HepG2 (cell line): ENCODE measurements around the gene CDC25C. TPM values are rescaled to one million over a fixed set of nuclear protein-coding genes. Genes with fewer than 3 reads are reported as not detected.

Experiments
- ATAC-seq: fragments of 200-7000 bp; cut with Tn5 transposase; 3 replicates; pipeline ENCODE4 v1.9.1; 2020; ENCODE audit warnings: mild to moderate bottlenecking, moderate library complexity
- BruUV-seq: library from RNA; stranded (reverse); fragments of 400-500 nt; replicated peaks from 2 replicates; lab custom pipeline; 2021; lab: Mats Ljungman, UMichigan
- CTCF ChIA-PET: fragments of 300-600 bp; formaldehyde crosslinking; extraction: SDS; loops from one replicate; lab custom pipeline; 2021; ENCODE audit warnings: low total read pairs, inconsistent platforms, low intra/inter-chr PET ratio; lab: Yijun Ruan, JAX
- POLR2A ChIA-PET: fragments of 350-600 bp; sonication (Branson Sonifier 250); formaldehyde crosslinking; loops from one replicate; lab custom pipeline; 2020; ENCODE audit warnings: antibody characterized with exemption, inconsistent platforms; lab: Yijun Ruan, JAX
- DNase-seq: peaks from one replicate; pipeline ENCODE4 v3.0.0-alpha.2; 2015; ENCODE audit warnings: low spot score
- FAIRE-seq: peaks from 3 replicates; lab custom pipeline; 2011; peaks lifted over from hg19 to GRCh38; lab: Jason Lieb, UNC
- H2AFZ ChIP-seq: one replicate; pipeline ENCODE4 v1.6.1; 2011; ENCODE audit warnings: low read length, inconsistent platforms
- H3K27ac ChIP-seq: fragments of 300-600 bp; 3 replicates; pipeline ENCODE4 v1.8.0; 2011; ENCODE audit warnings: mixed run types, mild to moderate bottlenecking, mixed read lengths, low read length, inconsistent platforms; ENCODE audit not compliant: insufficient read depth; ENCODE audit errors: extremely low read length
- H3K27me3 ChIP-seq, 2 experiments: fragments of 200-600 bp in 1 of 2; 2 replicates in 1 of 2; 3 replicates in 1 of 2; pipeline versions ENCODE4 v1.6.0 to v1.8.0; 2011; ENCODE audit warnings: low read length in 2 of 2, mild to moderate bottlenecking in 2 of 2, moderate library complexity in 2 of 2, inconsistent platforms in 1 of 2; ENCODE audit not compliant: insufficient read depth in 2 of 2, control insufficient read depth in 1 of 2
- H3K36me3 ChIP-seq, 2 experiments: fragments of 200-600 bp in 1 of 2; replicated peaks in 1 of 2; 2 replicates in 1 of 2; 3 replicates in 1 of 2; pipeline versions ENCODE4 v1.5.1 to v1.8.0; 2011; ENCODE audit warnings: low read length in 2 of 2, inconsistent platforms in 1 of 2; ENCODE audit not compliant: insufficient read depth in 2 of 2, control insufficient read depth in 1 of 2
- H3K4me1 ChIP-seq: 2 replicates; pipeline ENCODE4 v1.5.1; 2012; ENCODE audit warnings: low read length, inconsistent platforms; ENCODE audit not compliant: insufficient read depth
- H3K4me2 ChIP-seq: 2 replicates; pipeline ENCODE4 v1.6.0; 2011; ENCODE audit warnings: low read depth, low read length, inconsistent platforms
- H3K4me3 ChIP-seq, 3 experiments: fragments of 200-600 bp in 1 of 3; sonication (generic), shearing (Covaris generic) in 1 of 3; replicated peaks in 1 of 3; 2 replicates each; pipeline ENCODE4 v1.5.1; 2011 to 2016; ENCODE audit warnings: low read length in 3 of 3, inconsistent platforms in 2 of 3, low read depth in 2 of 3, mild to moderate bottlenecking in 2 of 3, control low read depth in 1 of 3, mixed read lengths in 1 of 3; ENCODE audit not compliant: insufficient read depth in 1 of 3
- H3K79me2 ChIP-seq: one replicate; pipeline ENCODE4 v1.6.1; 2011; ENCODE audit warnings: low read length, inconsistent platforms; ENCODE audit not compliant: insufficient read depth
- H3K9ac ChIP-seq: 2 replicates; pipeline ENCODE4 v1.6.0; 2011; ENCODE audit warnings: mild to moderate bottlenecking, low read depth, low read length, inconsistent platforms; ENCODE audit not compliant: insufficient read depth
- H3K9me3 ChIP-seq: 2 replicates; pipeline ENCODE4 v1.5.1; 2012; ENCODE audit warnings: mild to moderate bottlenecking, low read length
- H4K20me1 ChIP-seq: 2 replicates; pipeline ENCODE4 v1.6.0; 2011; ENCODE audit warnings: inconsistent platforms, mild to moderate bottlenecking, low read length, moderate library complexity; ENCODE audit not compliant: insufficient read depth
- ELF4 ChIP-seq: sonication (generic); formaldehyde crosslinking; IDR thresholded peaks from 2 replicates; pipeline ENCODE4 v1.5.0; 2020; ENCODE audit warnings: missing genetic modification reagents, mild to moderate bottlenecking, moderate library complexity, borderline replicate concordance
- GATAD2A ChIP-seq: IDR thresholded peaks from 2 replicates; pipeline ENCODE4 v1.6.1; 2016
- HOXD1 ChIP-seq: sonication (generic); formaldehyde crosslinking; IDR thresholded peaks from 2 replicates; pipeline ENCODE4 v1.5.0; 2020; ENCODE audit warnings: missing genetic modification reagents
- KLF16 ChIP-seq, 2 experiments: sonication (generic) in 1 of 2; formaldehyde crosslinking in 1 of 2; IDR thresholded peaks; 2 replicates each; pipeline versions ENCODE4 v1.6.1 to v1.8.0; 2016 to 2023; ENCODE audit warnings: missing genetic modification reagents in 2 of 2, missing compliant biosample characterization in 1 of 2
- MIXL1 ChIP-seq: IDR thresholded peaks from 2 replicates; pipeline ENCODE4 v1.6.1; 2016
- POLR2AphosphoS2 ChIP-seq: IDR thresholded peaks from 2 replicates; pipeline ENCODE4 v1.6.1; 2011; ENCODE audit warnings: low read depth, low read length, improper control_type of control experiment
- SALL1 ChIP-seq: sonication (generic); formaldehyde crosslinking; IDR thresholded peaks from 2 replicates; pipeline ENCODE4 v1.8.0; 2022; ENCODE audit warnings: mild to moderate bottlenecking, missing genetic modification reagents
- SAP130 ChIP-seq: IDR thresholded peaks from 2 replicates; pipeline ENCODE4 v1.6.1; 2016; ENCODE audit warnings: low read depth
- ZBTB38 ChIP-seq: sonication (generic); formaldehyde crosslinking; IDR thresholded peaks from 2 replicates; pipeline ENCODE4 v1.5.1; 2020; ENCODE audit warnings: mild to moderate bottlenecking, missing genetic modification reagents
- ZBTB7B ChIP-seq: sonication (generic); formaldehyde crosslinking; IDR thresholded peaks from 2 replicates; pipeline ENCODE4 v1.4.0; 2020; ENCODE audit warnings: missing genetic modification reagents
- ZNF572 ChIP-seq: sonication (generic); formaldehyde crosslinking; IDR thresholded peaks from 2 replicates; pipeline ENCODE4 v1.5.1; 2020; ENCODE audit warnings: mild to moderate bottlenecking, missing genetic modification reagents
- WGBS: methylation state at CpG from one replicate; pipeline ENCODE4 v1.1.6; 2017; ENCODE audit warnings: low lambda C conversion rate; 5-methylcytosine and 5-hydroxymethylcytosine counted together
- in situ Hi-C: cut with HindIII; loops from 2 replicates; pipeline ENCODE4 v1.10.0; 2017; ENCODE audit warnings: low pct_unique_long_range_greater_than_20kb; ENCODE audit not compliant: extremely low pct_ligation_motif_present
- intact Hi-C: fragments of 100-400 bp; cut with micrococcal nuclease; formaldehyde crosslinking; loops from one replicate; pipeline ENCODE4 v1.10.0; 2022; ENCODE audit not compliant: unreplicated experiment
- polyA plus RNA-seq, 8 experiments: library from polyadenylated mRNA; depleted of rRNA in 3 of 8; stranded (reverse) in 7 of 8; unstranded in 1 of 8; fragments of >200 nt; fragmentation: Illumina TruSeq in 4 of 8; extraction: Trizol in 4 of 8; gene quantifications; 2 replicates each; pipeline versions ENCODE4 v1.2.1 to v1.2.3, GENCODE V29; 2011 to 2016; ENCODE audit warnings: low read depth in 4 of 8, missing spikeins in 1 of 8, mixed read lengths in 1 of 8; ENCODE audit not compliant: insufficient read depth in 1 of 8
- total RNA-seq, 5 experiments: library from RNA; depleted of rRNA; stranded (reverse); fragments of >200 nt; fragmentation: Illumina TruSeq; extraction: Trizol; gene quantifications; 2 replicates each; pipeline ENCODE4 v1.2.3, GENCODE V29; 2016; ENCODE audit warnings: low read depth in 1 of 5
- TF ChIP-seq, protein P1 (sequence below): sonication (generic); formaldehyde crosslinking; IDR thresholded peaks from 2 replicates; pipeline ENCODE4 v1.8.0; 2022; ENCODE audit warnings: mild to moderate bottlenecking, missing genetic modification reagents, borderline replicate concordance
- TF ChIP-seq, protein P2 (sequence below): sonication (generic); formaldehyde crosslinking; IDR thresholded peaks from 2 replicates; pipeline ENCODE4 v1.4.0; 2020; ENCODE audit warnings: missing genetic modification reagents
- TF ChIP-seq, protein P3 (sequence below): IDR thresholded peaks from 2 replicates; pipeline ENCODE4 v1.6.1; 2018; ENCODE audit warnings: missing genetic modification reagents, mild to moderate bottlenecking, missing compliant biosample characterization
- TF ChIP-seq, protein P4 (sequence below): sonication (generic); formaldehyde crosslinking; IDR thresholded peaks from 2 replicates; pipeline ENCODE4 v1.8.1; 2023; ENCODE audit warnings: mild to moderate bottlenecking, moderate library complexity, missing genetic modification reagents
- TF ChIP-seq, protein P5 (sequence below): sonication (generic); formaldehyde crosslinking; IDR thresholded peaks from 2 replicates; pipeline ENCODE4 v1.4.0; 2020; ENCODE audit warnings: mild to moderate bottlenecking, missing genetic modification reagents
- TF ChIP-seq, protein P6 (sequence below): sonication (generic); formaldehyde crosslinking; IDR thresholded peaks from 2 replicates; pipeline ENCODE4 v1.4.0; 2020; ENCODE audit warnings: mild to moderate bottlenecking, missing genetic modification reagents, borderline replicate concordance

Gene CDC25C
- total and polyA plus RNA-seq, 2 of the 13 experiments (the other 11 are each of a cell fraction or from before 2014, with no cell fraction given), result 17.7 to 27.6 TPM

DNA sequence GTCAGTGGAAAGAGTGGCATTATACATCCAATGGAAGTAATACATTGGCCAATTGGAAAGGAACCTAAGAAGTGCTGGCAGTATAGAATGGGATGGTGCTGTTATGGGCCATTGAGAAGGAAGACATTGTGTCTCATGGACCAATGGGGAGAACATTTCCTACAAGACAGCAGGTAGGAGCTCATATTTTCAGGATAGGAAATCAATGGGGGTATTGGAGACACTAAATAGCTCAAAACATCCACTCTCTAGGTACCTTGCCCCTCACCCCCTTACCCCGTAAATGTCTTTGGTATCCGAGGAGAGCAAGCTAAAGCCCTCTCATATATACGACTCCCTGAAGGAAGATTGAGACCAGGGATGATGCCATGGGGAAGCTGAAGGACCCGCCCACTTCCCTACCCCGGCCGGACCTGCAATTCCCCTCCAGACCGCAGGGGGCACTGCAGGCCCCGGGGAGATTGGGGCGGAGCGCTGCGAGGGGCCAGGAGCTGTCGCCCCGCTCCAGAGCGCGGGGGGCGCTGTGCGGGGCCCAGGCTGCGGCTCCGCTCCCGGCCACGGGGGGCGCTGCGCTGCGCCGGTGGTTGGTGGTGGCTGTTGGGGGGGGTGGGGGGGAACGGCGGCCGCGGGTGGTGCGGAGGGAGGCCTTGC is 20.6 kb upstream of the CDC25C start, which contains the start of gene KDM3B:
KDM3B (plus strand) TSS at position 615 of the 651 bp plus-strand sequence. CDS start 111 bp downstream, outside the sequence.
- H2AFZ ChIP-seq, result no peak within 1 kb of the TSS
- TF ChIP-seq, protein P1, sequence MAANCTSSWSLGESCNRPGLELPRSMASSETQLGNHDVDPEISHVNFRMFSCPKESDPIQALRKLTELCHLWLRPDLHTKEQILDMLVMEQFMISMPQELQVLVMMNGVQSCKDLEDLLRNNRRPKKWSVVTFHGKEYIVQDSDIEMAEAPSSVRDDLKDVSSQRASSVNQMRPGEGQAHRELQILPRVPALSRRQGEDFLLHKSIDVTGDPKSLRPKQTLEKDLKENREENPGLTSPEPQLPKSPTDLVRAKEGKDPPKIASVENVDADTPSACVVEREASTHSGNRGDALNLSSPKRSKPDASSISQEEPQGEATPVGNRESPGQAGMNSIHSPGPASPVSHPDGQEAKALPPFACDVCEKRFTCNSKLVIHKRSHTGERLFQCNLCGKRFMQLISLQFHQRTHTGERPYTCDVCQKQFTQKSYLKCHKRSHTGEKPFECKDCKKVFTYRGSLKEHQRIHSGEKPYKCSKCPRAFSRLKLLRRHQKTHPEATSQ (CRISPR knock-in tag), result peak; percentile 99; the same call in 1 of the 2 replicates
- TF ChIP-seq ZNF572 (CRISPR knock-in tag) (no peak), HOXD1 (CRISPR knock-in tag) (peak; percentile 55; the same call in 1 of the 2 replicates), ZBTB7B (CRISPR knock-in tag) (peak; percentile 47; the same call in 1 of the 2 replicates), MIXL1 (CRISPR knock-in tag) (peak; percentile 32; the same call in 1 of the 2 replicates), ZBTB38 (CRISPR knock-in tag) (no peak; the same call in 1 of the 2 replicates), SAP130 (CRISPR knock-in tag) (peak; percentile 53; the same call in 1 of the 2 replicates), KLF16 (CRISPR knock-in tag; IDR thresholded peaks at IDR 0.05) (peak in 1 of 2 experiments; percentile 57; a peak in 1 of 4 replicates), GATAD2A (CRISPR knock-in tag) (peak; percentile 55), SALL1 (peak; percentile 67; the same call in 1 of the 2 replicates), POLR2AphosphoS2 (peak; percentile 12; the same call in 1 of the 2 replicates), ELF4 (CRISPR knock-in tag) (peak; percentile 32; the same call in 1 of the 2 replicates)
- TF ChIP-seq, protein P2, sequence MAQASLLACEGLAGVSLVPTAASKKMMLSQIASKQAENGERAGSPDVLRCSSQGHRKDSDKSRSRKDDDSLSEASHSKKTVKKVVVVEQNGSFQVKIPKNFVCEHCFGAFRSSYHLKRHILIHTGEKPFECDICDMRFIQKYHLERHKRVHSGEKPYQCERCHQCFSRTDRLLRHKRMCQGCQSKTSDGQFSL (CRISPR knock-in tag), result peak; percentile 93
- TF ChIP-seq, protein P3, sequence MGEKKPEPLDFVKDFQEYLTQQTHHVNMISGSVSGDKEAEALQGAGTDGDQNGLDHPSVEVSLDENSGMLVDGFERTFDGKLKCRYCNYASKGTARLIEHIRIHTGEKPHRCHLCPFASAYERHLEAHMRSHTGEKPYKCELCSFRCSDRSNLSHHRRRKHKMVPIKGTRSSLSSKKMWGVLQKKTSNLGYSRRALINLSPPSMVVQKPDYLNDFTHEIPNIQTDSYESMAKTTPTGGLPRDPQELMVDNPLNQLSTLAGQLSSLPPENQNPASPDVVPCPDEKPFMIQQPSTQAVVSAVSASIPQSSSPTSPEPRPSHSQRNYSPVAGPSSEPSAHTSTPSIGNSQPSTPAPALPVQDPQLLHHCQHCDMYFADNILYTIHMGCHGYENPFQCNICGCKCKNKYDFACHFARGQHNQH (CRISPR knock-in tag), result 0 out of 2 replicates have a peak, but pooled peaks have one; percentile 60
- TF ChIP-seq, protein P4, sequence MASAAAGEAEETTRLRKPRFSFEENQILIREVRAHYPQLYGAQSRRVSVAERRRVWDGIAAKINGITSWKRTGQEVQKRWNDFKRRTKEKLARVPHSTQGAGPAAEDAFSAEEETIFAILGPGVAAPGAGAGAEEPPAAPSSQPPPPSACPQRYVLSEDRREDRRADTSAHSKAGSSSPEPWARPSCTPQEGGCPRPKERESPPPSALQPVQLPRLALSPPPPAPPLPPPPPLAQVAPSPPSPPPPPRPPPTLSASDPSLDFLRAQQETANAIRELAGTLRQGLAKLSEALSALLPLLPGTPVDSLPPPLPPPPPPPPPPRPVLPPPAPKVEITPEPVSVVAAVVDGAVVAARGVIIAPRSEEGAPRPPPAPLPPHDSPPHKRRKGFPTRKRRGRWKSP (CRISPR knock-in tag), result 0 out of 2 replicates have a peak, but pooled peaks have one; percentile 19
- TF ChIP-seq, protein P5, sequence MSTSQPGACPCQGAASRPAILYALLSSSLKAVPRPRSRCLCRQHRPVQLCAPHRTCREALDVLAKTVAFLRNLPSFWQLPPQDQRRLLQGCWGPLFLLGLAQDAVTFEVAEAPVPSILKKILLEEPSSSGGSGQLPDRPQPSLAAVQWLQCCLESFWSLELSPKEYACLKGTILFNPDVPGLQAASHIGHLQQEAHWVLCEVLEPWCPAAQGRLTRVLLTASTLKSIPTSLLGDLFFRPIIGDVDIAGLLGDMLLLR (CRISPR knock-in tag), result no peak
- TF ChIP-seq, protein P6, sequence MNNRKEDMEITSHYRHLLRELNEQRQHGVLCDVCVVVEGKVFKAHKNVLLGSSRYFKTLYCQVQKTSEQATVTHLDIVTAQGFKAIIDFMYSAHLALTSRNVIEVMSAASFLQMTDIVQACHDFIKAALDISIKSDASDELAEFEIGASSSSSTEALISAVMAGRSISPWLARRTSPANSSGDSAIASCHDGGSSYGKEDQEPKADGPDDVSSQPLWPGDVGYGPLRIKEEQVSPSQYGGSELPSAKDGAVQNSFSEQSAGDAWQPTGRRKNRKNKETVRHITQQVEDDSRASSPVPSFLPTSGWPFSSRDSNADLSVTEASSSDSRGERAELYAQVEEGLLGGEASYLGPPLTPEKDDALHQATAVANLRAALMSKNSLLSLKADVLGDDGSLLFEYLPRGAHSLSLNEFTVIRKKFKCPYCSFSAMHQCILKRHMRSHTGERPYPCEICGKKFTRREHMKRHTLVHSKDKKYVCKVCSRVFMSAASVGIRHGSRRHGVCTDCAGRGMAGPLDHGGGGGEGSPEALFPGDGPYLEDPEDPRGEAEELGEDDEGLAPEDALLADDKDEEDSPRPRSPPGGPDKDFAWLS (CRISPR knock-in tag), result 0 out of 2 replicates have a peak, but pooled peaks have one; percentile 42

More for the DNA sequence above, 20.6 kb upstream of the CDC25C start, which contains the start of gene KDM3B:
- Histone ChIP-seq H3K9ac (peak within 1 kb of the TSS; percentile 96), H3K9me3 (no peaks in the 10 kb centered on the region), H3K27ac (peak within 1 kb of the TSS; percentile 86), H4K20me1 (peaks cover 23% of the 10 kb centered on the region), H3K4me3 (peak within 1 kb of the TSS; percentile 93 to 98 (median 97)), H3K4me2 (peak within 1 kb of the TSS; percentile 82), H3K79me2 (peaks cover 40% of the 10 kb centered on the region), H3K27me3 (no peaks in the 10 kb centered on the region; a peak in 1 of 5 replicates), H3K36me3 (peaks cover 0 to 11% of the 10 kb centered on the region in 2 experiments; a peak in 2 of 5 replicates), H3K4me1 (peaks cover 20% of the 10 kb centered on the region)
- intact Hi-C loops (loop anchor here (2.0 to 5.0 kb wide), 2 partner anchors 13 to 175 kb away; partner anchors contain the start of genes BRD8, FAM53C and KIF20A), in situ Hi-C loops (no loop called here)
- POLR2A ChIA-PET, result interaction anchor here (0.6 to 6.2 kb wide), 7 partner anchors 12 to 191 kb away, joined by 3 to 111 read pairs (median 4); partner anchors contain the start of genes BRD8, CDC25C, ETF1 and FAM53C
- DNase-seq (peak; percentile 76), FAIRE-seq (no peak), ATAC-seq (peak; percentile 63)
- 80% methylated on average over 1 of the region's 30 CpGs for WGBS
- no TSS peak for BruUV-seq
- CTCF ChIA-PET, result interaction anchor here (0.6 to 3.2 kb wide), 4 partner anchors 14 to 129 kb away, joined by 3 to 14 read pairs (median 3); partner anchors contain the start of gene FAM53C
